Stimulated activated CD4-positive, alpha-beta T cell treated with anti-CD3 and anti-CD28 coated beads, Interleukin-15, amount 100 ng/mL, for 48 hours (primary cell): ENCODE data around the gene NPSR1.

Experiments used
- DNase-seq, 2 donors: peaks; one replicate each; pipeline ENCODE4 v3.0.0-alpha.2; 2020; ENCODE audit warnings: low read depth in 2 of 2

NPSR1 gene

DNA sequence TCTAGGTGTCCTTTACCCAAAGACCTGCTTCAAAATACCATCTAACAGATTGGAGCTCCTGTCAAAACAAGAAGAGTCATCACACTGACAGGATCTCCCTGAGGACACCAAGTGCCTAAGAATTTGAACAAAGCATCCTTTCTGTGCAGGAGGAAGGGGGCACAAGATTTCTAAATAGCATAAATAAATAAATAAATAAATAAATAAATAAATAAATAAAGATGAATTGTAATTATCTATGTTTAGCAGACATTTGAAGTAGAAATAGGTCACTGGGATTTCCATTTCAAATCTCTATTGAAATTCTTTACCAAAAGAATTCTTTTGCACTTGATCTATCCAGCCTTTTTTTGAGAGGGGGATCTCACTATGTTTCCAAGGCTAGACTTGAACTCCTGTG, 65.3 kb downstream of the NPSR1 start:
- no peak for DNase-seq

DNA sequence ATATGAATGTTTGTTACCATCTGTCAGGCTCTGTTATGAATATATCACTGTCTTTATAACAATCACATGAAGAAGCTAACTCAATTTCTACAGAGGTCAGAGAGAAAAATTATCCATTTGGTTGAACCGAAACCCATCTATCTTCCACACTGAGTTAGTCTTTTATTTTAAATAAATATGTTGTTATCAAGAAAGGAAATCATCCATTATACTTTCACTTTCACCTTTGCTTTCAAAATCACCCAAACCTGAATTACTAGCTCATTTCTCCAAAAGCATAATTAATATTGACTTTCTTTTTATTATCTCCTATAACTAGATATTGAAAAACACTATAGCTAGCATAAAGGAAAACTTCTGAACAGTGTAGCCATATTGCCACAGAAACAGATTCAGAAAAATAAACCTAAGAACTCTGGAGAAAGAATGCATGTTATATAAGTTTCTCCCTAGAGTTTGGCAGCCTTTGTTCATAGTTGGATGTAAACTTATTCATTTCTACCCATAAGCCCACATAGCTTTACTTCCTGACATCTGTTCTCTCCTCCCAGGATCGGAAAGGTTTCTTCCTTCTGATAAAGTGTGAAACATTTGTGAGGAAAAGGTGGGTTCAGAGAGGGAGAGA, 66.0 kb downstream of the NPSR1 start:
- DNase-seq, result no peak

DNA sequence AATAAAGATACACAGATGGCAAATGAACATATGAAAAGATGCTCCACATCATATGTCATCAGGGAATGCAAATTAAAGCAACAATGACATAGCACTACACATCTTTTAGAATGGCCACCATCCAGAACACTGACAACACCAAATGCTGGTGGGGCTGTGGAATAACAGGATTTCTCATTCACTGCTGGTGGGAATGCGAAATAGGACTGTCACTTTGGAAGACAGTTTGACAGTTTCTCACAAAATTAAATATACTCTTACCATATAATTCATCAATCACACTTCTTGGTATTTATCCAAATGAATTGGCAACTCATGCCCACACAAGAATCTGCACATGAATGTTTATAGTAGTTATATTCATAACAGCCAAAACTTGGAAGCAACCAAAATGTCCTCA, 68.2 kb downstream of the NPSR1 start:
- DNase-seq, result no peak

DNA sequence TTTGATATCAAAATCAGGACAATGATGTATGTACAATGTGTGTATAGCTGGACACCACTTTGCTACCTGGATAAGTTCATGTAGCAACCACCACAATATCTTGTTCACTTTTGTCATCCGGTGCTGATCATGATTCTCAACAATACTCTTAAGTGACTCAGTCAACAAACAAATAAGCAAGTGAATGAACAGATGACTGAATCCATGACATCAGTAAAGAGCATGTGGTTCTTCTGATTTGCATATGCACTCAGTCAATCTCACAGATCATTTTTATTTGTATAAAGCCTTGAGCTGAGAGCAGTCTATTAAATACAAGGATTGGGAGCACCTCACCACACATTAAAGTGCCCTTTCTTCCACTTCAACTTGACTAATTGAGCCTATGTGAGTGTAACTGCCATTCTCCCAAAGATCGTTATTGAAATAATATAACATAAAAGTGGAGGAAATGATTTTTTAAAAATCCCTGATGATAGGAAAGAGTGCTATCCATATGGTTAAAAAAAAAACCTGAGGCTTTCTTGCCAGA, 69.5 kb downstream of the NPSR1 start:
- no peak for DNase-seq

DNA sequence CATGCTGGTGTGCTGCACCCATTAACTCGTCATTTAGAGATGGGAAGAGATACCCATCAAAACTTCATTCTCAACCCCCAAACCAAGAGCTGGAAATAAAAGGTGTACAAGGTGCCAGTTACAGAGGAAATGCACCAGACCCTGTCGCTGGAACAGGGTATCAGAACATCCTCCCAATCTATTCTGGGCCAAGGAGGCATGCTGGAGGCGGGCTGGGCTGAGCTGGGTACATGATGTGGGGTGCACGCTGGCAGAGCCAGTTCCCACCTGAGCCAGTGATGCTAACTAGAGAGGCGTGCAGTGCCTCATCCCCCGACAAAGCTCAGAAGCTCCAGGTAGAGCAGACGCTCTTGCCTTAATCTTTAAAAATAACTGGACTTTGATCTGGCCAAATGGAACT, 70.1 kb downstream of the NPSR1 start:
- DNase-seq, result no peak

DNA sequence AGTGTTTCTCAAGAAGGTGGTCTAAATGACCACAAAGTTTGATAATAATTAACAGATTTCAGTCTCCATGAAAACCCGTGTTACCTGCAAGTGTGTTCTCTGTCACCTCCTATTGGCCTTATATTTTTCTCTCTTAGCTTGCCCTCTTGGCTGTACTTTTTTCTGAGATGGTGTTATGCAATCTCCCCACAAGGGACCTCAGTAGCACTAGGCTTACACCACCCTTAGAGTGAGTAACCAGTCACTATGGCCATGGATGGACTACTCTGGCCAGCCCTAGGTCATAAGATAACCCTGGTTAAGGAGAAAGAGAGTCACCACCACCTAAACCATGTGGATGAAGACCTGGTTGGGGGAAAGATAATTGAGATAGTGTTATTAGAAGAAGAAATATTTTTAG, 76.8 kb downstream of the NPSR1 start:
- DNase-seq, result no peak

DNA sequence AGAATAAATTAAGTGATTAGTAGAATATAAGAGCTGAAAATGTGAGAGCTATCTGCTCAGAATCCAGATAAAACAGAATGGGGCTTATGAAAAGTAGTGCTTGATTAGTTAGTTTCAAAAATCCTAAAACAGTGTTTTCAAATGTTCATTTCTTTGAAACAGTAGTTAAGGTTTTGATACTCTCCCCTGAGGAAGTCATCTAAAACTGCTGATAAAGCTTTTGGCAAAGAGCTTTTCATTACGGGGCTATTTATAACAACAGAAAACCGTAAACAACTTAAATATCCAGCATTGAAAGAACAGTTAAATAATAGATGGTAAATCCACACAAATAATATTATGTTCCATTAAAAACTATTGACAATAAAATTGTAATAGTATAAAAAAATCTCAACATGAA, 77.5 kb downstream of the NPSR1 start:
- DNase-seq, result no peak

DNA sequence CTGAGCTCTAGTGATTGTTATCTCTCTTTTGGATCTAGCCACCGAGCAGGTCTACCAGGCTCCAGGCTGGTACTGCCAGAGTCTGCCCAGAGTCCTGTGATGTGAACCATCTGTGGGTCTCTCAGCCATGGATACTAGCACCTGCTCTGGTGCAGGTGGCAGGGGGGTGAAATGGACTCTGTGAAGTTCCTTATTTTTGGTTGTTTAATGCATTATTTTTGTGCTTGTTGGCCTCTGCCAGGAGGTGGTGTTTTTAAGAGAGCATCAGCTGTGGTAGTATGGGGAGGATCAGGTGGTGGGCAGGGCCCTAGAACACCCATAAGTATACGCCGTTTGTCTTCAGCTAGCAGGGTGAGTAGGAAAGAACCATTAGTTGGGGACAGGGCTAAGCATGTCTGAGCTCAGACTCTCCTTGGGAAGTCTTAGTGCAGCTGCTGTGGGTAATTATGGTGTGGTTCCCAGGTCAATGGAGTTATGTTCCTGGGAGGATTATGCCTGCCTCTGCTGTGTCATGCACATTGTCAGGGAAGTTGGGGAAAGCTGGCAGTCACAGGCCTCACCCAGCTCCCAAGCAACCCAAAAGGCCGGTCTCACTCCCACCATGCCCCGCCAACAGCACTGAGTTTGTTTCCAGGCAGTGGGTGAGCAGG, 81.8 kb downstream of the NPSR1 start:
- DNase-seq, result no peak

DNA sequence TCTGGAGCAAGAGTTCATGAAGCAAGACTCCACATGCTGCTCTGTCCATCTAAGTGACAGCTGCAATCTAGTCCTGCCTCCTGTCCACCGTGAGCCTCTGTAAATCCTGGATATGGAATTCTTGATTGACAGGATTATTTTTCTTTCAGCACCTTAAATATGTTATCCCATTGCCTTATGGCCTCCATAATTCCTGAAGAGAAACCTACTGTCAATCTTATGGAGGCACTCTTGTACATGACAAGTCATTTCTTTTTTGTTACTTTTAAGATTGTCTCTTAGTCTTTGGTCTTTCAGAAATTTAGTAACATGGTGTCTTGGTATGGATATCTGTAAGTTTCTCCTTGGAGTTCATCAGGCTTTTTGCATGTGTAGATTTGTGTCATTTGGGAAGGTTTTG, 82.8 kb downstream of the NPSR1 start:
- no peak for DNase-seq

DNA sequence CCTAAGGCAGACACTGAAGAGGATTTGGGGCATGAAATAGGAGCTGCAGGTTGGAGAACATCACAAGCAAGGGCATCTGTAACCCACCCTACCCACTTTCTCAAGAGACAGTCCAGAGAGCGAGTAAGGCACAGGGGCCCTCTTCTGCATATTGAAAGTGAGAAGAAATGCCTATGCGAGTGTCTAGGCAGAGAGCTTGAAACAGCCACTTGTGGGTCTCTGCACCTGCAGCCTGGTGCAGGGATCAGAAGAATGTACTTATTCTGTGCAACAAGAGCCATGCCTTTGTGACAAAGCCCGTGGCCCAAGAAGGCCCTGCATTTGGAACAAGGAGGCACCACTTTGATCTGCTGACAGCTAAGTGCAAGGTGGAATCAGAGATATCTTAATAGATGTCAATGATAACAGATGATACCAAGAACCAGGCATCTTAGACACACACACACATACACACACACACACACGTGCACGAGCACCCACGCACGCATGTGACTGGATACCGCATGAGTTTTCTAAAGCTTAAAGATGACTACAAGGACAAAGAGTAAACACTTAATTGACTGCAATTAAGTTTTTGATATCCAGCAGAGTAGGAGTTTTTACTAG, 89.3 kb downstream of the NPSR1 start:
- no peak for DNase-seq

DNA sequence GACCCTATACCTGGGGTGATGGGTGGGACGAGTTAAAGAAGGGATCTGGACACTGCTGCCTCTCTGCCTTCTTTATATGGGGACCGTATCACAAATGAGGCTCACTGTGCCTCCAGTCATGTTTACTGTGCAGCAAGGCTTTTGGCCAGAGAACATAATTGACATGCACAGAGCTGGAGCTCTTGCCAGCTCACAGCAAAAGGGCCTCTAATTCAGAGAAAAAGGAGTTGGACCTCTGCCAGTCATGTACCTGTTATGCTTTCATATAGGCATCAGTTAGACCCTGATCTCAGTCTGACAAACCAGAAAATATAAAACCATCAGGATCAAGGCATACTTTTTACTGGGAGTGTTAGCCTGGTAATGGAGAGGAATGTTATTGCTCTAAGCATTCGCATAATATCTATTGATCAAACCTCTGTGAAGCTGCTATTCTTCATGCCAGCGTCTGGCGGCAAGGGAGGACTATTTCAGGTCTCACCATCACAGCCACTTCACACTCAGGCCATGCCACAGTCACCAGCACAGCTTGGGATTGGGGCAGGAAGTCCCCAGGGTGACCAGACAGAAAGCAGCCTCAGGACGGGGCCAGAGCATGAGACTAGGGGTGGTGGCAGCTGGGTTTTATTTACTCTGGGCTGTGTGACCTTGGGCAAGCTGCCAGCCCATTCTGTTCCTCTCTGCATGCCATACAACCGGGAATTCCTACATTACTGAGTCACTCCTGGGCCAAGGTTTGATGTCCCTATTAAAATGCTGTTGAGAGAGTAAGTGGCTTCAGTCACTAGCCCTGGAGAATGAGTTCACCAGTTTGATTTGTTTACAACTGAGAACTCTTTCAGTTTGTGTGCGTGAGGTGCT, 90.1 kb downstream of the NPSR1 start:
- DNase-seq, result no peak

DNA sequence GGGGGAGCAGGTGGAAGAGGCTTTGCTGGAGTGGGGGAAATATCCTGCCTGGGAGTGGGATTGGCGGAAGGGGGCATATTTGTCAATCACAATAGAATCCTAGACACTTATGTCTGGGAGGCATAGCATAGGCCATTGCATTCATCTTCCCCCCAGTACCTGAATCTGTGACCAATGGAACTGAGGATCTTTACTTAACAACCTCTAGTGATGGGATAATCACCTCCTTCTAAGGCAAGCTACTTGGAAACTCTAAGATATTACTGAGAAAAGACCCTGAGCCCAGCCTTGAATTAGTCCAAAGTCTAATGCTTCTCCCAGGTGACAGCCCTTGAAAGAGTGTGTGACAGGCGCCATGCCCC, 90.7 kb downstream of the NPSR1 start:
- DNase-seq, result no peak

DNA sequence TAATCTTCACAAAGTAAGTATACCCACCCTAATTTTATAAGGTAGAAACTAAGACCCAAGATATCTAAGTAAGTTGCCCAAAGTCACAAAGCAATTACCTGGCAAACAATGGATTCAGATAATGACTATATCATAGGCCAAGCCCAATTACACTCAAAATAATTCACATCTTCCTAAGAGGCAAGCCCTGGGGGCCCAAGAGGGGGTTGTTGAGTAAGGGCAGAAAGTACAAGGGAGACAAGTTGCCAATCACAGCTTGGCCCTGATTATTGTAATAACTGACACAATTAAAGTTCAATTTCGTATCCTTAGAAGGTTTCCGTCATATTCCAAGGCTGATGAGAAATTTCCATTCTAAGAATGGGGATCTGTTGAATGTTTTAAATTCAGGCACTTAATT, 91.4 kb downstream of the NPSR1 start:
- no peak for DNase-seq

DNA sequence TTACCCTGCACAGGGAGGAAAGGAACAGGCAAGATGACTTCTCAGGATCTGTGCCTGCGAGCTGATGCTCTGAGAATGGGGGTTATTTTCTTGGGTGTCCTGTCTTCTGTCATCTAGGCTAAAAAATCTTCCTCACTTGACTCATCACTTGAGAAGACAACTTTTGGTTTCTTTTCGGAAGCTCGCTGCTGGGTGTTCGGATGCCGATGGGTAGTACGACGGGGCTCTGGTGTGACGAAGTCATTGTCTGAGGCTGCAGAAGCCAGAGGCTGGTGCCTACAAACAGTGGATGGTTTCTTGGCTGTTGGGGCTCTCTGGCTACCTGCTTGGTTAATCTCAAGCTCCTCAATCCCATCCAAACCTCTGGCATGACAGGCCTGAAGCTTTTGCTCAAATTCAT, 92.2 kb downstream of the NPSR1 start:
- no peak for DNase-seq

DNA sequence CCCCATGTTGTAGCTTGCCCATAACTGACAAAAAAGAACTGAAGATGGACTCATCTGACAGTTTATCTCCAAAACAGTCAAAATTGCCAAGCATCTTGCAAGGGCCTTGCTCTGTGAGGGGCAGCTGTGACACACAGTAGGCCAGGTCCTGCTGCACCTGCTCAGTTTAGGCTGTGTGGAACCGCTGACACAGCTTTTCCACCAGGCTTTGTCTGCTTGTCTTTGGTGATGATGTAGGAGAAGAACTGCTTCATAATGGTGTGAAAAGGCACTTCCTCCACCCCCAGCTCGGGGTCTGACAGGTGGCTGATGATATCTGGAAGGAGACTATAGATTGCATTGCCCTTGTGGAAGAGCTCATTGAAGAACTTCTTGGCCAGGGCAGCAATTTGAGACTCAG, 92.6 kb downstream of the NPSR1 start:
- no peak for DNase-seq

DNA sequence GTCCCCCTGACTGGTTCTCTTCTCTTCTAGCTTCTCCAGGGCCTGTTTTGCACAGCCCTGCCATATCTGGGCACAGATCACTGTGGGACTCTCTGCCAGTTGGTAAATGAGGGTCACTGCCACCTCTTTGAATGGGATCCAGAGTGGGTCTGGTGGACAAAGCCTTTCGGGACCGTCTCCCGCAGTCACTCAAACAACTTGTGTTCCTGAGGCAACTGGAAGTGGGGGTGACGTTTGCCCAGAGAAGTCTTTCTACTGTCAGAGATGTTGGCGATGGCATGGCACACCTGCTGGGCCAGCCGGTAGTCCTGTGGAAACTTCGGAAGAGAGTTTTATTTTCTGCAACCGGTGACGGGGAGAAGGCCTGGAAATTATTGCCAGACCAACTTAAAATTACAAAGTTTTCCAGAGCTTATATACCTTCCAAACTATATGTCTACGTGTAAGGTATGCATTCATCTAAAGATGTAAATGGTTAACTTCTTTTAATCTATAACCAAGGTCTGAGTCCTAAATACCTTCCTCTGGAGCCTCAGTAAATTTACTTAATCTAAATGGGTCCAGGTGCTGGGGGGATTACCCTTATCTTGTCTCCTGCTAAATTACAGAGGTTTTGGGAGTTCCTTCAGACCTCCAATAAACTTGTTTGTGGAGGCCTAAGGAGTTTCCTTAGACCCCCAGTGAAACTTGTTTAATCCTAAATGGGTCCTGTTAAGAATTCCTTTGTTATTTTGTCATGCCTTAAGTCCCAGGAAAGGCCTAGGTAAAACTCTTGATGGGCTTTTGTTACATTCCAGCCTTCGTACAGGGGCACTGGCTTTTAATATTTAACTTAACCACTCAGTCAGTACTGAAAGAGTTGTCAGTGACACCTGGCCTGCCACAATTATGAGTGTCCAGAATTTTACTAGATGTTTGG, 94.0 kb downstream of the NPSR1 start:
- no peak for DNase-seq

DNA sequence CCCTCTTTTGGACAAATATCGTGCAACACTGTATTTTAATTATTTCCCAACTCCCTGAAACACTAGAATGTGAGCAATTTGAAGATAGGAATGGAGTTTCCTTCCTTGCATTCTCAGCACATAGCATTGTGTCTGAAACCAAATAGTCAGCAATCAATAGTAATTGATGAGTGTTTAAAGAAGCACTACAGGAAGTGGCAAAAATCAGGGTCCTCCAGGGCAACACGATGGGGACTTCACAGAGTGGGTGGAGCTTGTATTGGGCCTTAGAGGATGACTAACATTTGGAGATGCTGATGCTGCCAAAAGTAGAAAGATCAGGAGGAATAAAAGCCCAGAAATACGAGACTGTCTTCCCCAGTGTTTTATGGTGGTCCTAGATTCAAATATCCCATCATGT, 94.9 kb downstream of the NPSR1 start:
- DNase-seq, result no peak

DNA sequence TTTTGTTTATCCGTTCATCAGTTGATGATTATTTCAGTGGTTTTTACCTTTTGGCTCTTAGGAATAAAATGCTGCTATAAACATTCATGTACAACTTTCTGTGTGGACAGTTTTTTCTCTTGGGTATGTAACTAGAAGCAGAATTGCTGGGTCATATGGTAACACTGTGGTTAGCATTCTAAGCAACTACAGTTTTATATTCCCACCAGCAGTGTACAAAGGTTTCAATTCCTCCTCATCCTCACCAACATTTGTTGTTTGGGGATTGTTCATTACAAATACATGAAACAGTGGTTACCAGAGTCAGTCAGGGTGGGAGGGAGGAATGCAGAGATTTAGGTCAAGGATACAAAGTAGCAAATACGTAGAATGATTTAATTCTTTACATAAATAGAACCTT, 97.0 kb downstream of the NPSR1 start:
- no peak for DNase-seq

DNA sequence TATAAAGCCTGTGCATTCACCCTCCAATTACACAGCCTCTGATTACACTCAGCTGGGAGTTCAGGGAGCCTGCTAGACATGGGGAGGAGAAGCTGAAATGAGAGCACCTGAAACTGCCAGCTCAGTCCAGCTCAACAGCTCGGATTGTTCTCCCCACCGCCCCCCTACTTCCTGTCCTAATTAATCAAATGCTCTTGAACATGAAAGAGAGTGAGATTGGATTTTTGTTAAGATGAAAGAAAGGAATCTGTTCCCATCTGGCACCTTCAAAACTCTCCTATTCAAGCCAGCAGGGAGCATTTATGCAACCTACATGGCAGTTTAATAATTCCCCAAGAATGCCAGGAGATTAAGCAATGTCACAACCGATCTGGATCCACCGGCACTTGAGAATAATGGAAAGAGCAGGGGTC, 98.0 kb downstream of the NPSR1 start:
- no peak for DNase-seq

DNA sequence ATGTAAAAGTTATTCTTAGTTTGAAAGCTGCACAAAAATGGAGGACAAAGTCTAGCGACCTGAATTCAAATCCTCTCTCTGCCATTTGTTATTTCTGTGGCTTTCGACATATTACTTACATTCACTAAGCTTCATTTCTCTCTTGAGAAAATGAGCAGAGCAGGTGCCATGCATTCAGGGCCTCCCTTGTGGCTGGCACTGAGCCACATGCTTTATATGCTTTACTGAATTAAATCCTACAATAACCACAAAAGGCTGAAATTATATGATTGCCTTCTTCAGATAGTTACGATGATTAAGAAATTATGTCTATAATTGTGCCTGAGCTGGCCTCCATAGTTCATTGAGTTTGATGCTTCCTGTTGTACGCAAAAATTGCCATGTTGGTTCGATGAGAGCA, 98.7 kb downstream of the NPSR1 start:
- no peak for DNase-seq

DNA sequence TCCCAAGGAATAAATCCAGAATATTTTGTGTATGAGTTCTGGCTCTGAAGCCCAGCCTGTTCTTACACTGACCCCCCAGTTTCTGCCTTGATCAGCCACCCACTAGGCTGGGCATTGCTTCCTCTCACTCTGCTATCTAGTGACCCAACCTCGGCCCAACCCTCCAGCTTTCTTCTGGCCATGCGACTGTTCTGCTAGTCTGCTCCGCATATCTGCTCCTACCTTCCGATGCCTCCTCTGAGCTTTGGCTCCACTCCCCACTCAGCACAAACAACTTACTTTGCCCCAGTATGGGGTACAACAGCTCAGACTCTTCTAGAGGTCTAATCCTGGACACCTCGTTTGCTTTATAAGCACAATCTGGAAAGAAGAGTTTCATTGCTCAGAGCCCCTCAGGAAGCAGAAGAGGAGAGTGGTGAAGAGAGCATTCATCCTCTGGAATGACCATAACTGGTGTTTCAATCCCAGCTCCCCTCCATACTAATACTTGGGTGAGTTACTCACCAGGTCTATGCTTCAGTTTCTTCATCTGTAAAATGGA, 99.6 kb downstream of the NPSR1 start:
- DNase-seq, result no peak
